Natural killer cell treated with Interleukin-12 subunit alpha and Interleukin-12 subunit beta and Interleukin-15 and Interleukin-18, amount 100 ng/mL, for 72 hours (primary cell): ENCODE data around the gene BCAM. TPM values are rescaled to one million over a fixed set of nuclear protein-coding genes. Genes with fewer than 3 reads are reported as not detected.
"Not testable (repeated sequence)": the region's sequence is repeated elsewhere in the genome, so short reads cannot be mapped to it uniquely, and the experiment has no call there.

Experiments
- ATAC-seq, 2 donors: fragments of 150-1000 bp; cut with Tn5 transposase in 1 of 2; sonication (Bioruptor Pico), chemical (Tn5 transposase) in 1 of 2; 2 replicates each; pipeline ENCODE4 v1.10.0; 2021
- DNase-seq: peaks from one replicate; pipeline ENCODE4 v3.0.0; 2022; ENCODE audit warnings: low spot score
- H3K27ac Mint-ChIP-seq, 2 donors: 1 replicate in 1 of 2; 2 replicates in 1 of 2; pipeline ENCODE4 v1.8.0; 2022; ENCODE audit warnings: mixed read lengths in 2 of 2, mild to moderate bottlenecking in 1 of 2, moderate library complexity in 1 of 2
- H3K27me3 Mint-ChIP-seq, 2 donors: 1 replicate in 1 of 2; 2 replicates in 1 of 2; pipeline ENCODE4 v1.8.0; 2022; ENCODE audit warnings: mixed read lengths in 2 of 2
- H3K36me3 Mint-ChIP-seq: one replicate; pipeline ENCODE4 v1.8.0; 2022; ENCODE audit warnings: mixed read lengths
- H3K4me1 Mint-ChIP-seq, 2 donors: 1 replicate in 1 of 2; 2 replicates in 1 of 2; pipeline ENCODE4 v1.8.0; 2022; ENCODE audit warnings: low read depth in 2 of 2, mixed read lengths in 2 of 2, mild to moderate bottlenecking in 1 of 2
- H3K4me3 Mint-ChIP-seq: one replicate; pipeline ENCODE4 v1.8.0; 2022; ENCODE audit warnings: mixed read lengths
- H3K9me3 Mint-ChIP-seq: 2 replicates; pipeline ENCODE4 v1.8.0; 2022; ENCODE audit warnings: mixed read lengths
- total RNA-seq, 2 donors: library from RNA; stranded (reverse); gene quantifications; one replicate each; pipeline ENCODE4 v1.2.3, GENCODE V29; 2022

The BCAM gene
- total RNA-seq, 2 donors from 2014 or later: not detected

DNA sequence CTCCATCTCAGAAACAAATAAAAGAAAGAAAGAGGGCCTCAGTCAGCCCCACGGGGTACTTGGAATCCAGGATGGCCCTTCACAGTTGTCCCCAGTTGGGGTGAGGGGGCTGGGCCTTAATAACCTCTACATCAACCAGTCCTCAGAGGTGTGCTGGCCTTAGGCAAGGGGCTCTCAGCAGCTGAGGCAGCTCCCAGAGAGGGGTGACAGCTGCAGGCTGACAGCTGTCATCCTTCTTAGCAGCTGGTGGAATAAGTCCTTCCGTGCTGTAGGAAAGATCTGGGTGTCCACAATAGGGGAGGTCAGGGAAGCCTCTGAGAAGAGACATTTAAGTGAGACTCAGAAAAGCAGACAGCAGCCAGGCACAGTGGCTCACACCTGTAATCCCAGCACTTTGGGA, 7.4 kb downstream of the BCAM start:
- H3K27me3 Mint-ChIP-seq: no peaks in the 10 kb centered on the region
- H3K4me3 Mint-ChIP-seq: no peak overlapping the region
- no peaks in the 10 kb centered on the region for H3K9me3 Mint-ChIP-seq
- ATAC-seq (no peak), DNase-seq (no peak)
- no peaks in the 10 kb centered on the region for H3K36me3 Mint-ChIP-seq
- H3K4me1 Mint-ChIP-seq: no peaks in the 10 kb centered on the region
- H3K27ac Mint-ChIP-seq: no peak overlapping the region

DNA sequence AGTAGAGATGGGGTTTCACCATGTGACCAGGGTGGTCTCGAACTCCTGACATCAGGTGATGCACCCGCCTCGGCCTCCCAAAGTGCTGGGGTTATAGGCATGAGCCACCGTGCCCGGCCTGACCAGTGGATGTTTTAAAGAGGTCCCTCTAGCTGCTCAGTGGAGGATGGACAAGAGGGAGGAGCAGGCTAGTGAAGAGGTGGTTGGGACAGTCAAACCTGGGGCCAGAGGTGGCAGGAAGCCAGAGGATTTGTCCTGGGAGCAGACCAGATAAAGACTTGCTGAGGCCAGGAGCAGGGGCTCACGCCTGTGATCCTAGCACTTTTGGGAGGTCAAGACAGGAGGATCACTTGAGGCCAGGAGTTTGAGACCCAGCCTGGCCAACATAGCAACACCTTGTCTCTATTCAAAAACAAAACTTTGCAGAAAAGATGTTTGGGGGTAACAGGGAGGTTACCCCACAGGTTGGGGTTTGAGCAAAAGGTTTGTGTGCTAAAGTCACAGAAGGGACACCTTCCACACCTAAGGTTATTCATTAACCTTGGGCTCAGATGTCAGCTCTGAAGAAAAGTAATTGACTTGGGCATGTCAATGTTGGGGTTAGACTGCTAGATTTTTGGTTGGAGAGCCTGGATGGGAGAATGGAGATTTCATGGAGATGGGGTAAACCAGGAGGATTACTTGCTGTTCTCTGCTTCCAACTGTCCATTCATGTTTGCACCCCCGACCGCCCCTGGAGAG, 9.0 kb downstream of the BCAM start:
- no peak for ATAC-seq
- H3K4me1 Mint-ChIP-seq: no peaks in the 10 kb centered on the region
- no peak for DNase-seq
- H3K27ac Mint-ChIP-seq: no peak overlapping the region
- H3K27me3 Mint-ChIP-seq: no peaks in the 10 kb centered on the region
- no peak overlapping the region for H3K4me3 Mint-ChIP-seq
- H3K36me3 Mint-ChIP-seq: no peaks in the 10 kb centered on the region
- H3K9me3 Mint-ChIP-seq: no peaks in the 10 kb centered on the region

DNA sequence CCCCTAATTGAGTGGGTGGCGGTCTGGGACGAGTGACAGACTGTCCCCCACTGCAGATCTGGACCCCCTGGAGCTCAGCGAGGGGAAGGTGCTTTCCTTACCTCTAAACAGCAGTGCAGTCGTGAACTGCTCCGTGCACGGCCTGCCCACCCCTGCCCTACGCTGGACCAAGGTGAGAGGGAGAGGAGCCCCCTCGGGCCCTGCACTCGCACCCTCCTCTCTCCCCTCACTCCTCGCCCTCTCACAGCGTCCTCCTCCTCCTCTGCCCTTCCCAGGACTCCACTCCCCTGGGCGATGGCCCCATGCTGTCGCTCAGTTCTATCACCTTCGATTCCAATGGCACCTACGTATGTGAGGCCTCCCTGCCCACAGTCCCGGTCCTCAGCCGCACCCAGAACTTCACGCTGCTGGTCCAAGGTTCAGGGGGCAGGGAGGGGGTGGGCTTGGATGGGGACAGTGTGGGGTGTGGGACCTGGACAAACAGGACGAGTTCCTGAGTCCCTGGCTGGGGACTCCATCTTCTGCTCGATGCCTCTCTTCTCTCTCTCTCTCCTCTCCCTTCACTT, 9.6 kb downstream of the BCAM start:
- H3K9me3 Mint-ChIP-seq: no peaks in the 10 kb centered on the region
- no peaks in the 10 kb centered on the region for H3K27me3 Mint-ChIP-seq
- no peak overlapping the region for H3K4me3 Mint-ChIP-seq
- no peak overlapping the region for H3K27ac Mint-ChIP-seq
- H3K4me1 Mint-ChIP-seq: no peaks in the 10 kb centered on the region
- DNase-seq: no peak
- no peaks in the 10 kb centered on the region for H3K36me3 Mint-ChIP-seq
- no peak for ATAC-seq

GRCh38 chr19:44819246-44819832, 10.4 kb downstream of the BCAM start:
- ATAC-seq (no peak), DNase-seq (no peak)
- H3K4me1 Mint-ChIP-seq: no peaks in the 10 kb centered on the region
- H3K27me3 Mint-ChIP-seq: no peaks in the 10 kb centered on the region
- H3K27ac Mint-ChIP-seq: no peak overlapping the region
- no peaks in the 10 kb centered on the region for H3K9me3 Mint-ChIP-seq
- no peaks in the 10 kb centered on the region for H3K36me3 Mint-ChIP-seq
- no peak overlapping the region for H3K4me3 Mint-ChIP-seq

DNA sequence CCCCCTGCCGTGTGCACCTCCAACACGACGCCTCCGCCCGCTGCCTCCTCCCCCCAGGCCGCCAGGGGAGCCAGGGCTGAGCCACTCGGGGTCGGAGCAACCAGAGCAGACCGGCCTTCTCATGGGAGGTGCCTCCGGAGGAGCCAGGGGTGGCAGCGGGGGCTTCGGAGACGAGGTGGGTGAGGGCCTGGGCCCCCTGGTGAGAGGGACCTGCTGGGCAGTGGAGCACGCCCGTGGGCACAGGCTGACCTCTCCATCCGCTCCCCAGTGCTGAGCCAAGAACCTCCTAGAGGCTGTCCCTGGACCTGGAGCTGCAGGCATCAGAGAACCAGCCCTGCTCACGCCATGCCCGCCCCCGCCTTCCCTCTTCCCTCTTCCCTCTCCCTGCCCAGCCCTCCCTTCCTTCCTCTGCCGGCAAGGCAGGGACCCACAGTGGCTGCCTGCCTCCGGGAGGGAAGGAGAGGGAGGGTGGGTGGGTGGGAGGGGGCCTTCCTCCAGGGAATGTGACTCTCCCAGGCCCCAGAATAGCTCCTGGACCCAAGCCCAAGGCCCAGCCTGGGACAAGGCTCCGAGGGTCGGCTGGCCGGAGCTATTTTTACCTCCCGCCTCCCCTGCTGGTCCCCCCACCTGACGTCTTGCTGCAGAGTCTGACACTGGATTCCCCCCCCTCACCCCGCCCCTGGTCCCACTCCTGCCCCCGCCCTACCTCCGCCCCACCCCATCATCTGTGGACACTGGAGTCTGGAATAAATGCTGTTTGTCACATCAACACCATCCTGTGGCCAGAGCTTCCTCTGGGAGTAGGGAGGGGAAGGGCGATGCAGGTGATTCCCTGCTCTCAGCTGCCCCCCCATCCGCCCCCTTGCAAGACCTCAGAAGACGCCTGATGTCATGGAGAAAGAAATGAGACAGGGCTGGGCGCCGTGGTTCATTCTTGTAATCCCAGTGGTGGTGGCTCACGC, 12.0 kb downstream of the BCAM start:
- Mint-ChIP-seq H3K27ac (no peak overlapping the region), H3K36me3 (no peaks in the 10 kb centered on the region), H3K4me3 (no peak overlapping the region), H3K4me1 (no peaks in the 10 kb centered on the region), H3K27me3 (no peaks in the 10 kb centered on the region), H3K9me3 (no peaks in the 10 kb centered on the region)
- DNase-seq (no peak), ATAC-seq (no peak)

DNA sequence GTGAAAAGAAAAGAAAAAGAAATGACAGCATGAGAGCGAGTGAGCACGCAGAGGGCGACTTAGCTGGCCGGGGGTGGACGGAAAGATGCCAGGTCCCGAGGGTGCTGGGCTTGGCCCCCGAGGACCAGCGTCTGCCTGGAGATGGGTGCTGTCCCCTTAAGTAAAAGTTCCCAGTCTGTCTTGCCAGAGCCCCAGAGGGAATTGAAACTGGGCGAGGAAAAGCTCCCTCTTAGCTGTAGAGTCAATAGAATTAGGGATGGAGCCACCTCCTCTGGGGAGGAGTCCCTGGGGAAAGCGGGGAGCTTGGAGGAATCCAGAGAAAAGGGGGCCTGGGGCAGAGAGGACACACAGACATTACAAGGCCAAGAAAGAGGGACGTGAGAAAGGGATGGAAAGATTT, 13.3 kb downstream of the BCAM start:
- Mint-ChIP-seq H3K27me3 (peaks cover 2 to 4% of the 10 kb centered on the region in 2 donors), H3K4me3 (no peak overlapping the region), H3K4me1 (no peaks in the 10 kb centered on the region), H3K9me3 (no peaks in the 10 kb centered on the region), H3K36me3 (no peaks in the 10 kb centered on the region), H3K27ac (no peak overlapping the region)
- DNase-seq (no peak), ATAC-seq (no peak)

DNA sequence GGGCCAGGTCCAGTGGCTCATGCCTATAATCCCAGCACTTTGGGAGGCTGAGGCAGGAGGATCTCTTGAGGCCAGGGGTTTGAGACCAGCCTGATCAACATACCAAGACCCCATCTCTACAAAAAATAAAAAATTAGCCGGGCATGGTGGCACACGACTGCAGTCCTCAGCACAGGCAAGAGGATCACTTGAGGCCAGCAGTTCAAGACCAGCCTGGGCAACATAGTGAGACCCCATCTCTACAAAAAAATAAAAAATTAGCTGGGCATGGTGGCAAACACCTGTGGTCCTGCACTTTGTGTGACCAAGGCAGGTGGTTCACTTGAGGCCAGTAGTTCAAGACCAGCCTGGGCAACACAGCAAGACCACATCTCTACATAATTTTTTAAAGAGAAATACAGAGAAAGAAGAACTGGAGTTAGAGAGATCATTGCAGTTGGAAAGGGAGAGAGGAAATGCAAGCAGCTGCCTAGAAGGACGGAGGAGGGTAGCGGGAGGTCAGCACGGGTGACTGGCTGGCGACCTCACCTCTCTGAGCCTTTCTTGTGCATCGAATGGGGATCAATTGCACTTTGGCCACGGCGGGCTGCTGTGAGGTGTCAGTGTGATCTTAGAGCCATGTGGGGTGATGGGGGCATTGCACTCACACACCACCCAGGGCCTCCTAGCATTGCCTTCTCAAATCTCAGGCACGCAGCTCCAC, 13.9 kb downstream of the BCAM start:
- H3K4me1 Mint-ChIP-seq: no peaks in the 10 kb centered on the region
- no peak for ATAC-seq
- no peak for DNase-seq
- no peak overlapping the region for H3K27ac Mint-ChIP-seq
- peaks cover 4 to 7% of the 10 kb centered on the region in 2 donors for H3K27me3 Mint-ChIP-seq
- no peaks in the 10 kb centered on the region for H3K9me3 Mint-ChIP-seq
- no peak overlapping the region for H3K4me3 Mint-ChIP-seq
- H3K36me3 Mint-ChIP-seq: no peaks in the 10 kb centered on the region

GRCh38 chr19:44823373-44823698, 14.4 kb downstream of the BCAM start:
- no peak for DNase-seq
- ATAC-seq: no peak
- Mint-ChIP-seq H3K9me3 (no peaks in the 10 kb centered on the region), H3K27me3 (peaks cover 4 to 7% of the 10 kb centered on the region in 2 donors), H3K27ac (no peak overlapping the region), H3K4me1 (no peaks in the 10 kb centered on the region), H3K36me3 (no peaks in the 10 kb centered on the region), H3K4me3 (no peak overlapping the region)

- no peaks in the 10 kb centered on the region for H3K9me3 Mint-ChIP-seq
- DNase-seq (no peak), ATAC-seq (no peak)
- no peak overlapping the region for H3K27ac Mint-ChIP-seq
- peaks cover 4 to 7% of the 10 kb centered on the region in 2 donors for H3K27me3 Mint-ChIP-seq
- no peaks in the 10 kb centered on the region for H3K4me1 Mint-ChIP-seq
- no peak overlapping the region for H3K4me3 Mint-ChIP-seq
- H3K36me3 Mint-ChIP-seq: no peaks in the 10 kb centered on the region
These were observed 15.9 kb downstream of the BCAM start for GRCh38 chr19:44824761-44825160.

- not testable (repeated sequence) for DNase-seq, H3K27ac Mint-ChIP-seq, H3K4me1 Mint-ChIP-seq, ATAC-seq, H3K27me3 Mint-ChIP-seq, H3K9me3 Mint-ChIP-seq, H3K4me3 Mint-ChIP-seq, H3K36me3 Mint-ChIP-seq
These were observed 24.0 kb downstream of the BCAM start for GRCh38 chr19:44832875-44833274.

GRCh38 chr19:44834399-44834798, 25.5 kb downstream of the BCAM start:
- not testable (repeated sequence) for DNase-seq, H3K4me3 Mint-ChIP-seq, H3K9me3 Mint-ChIP-seq, H3K4me1 Mint-ChIP-seq, H3K27ac Mint-ChIP-seq, H3K27me3 Mint-ChIP-seq, ATAC-seq, H3K36me3 Mint-ChIP-seq

GRCh38 chr19:44839276-44839675, 30.4 kb downstream of the BCAM start:
- DNase-seq: no peak
- no peaks in the 10 kb centered on the region for H3K9me3 Mint-ChIP-seq
- no peaks in the 10 kb centered on the region for H3K27me3 Mint-ChIP-seq
- no peaks in the 10 kb centered on the region for H3K36me3 Mint-ChIP-seq
- H3K4me1 Mint-ChIP-seq: no peaks in the 10 kb centered on the region
- no peak for ATAC-seq
- no peak overlapping the region for H3K27ac Mint-ChIP-seq
- no peak overlapping the region for H3K4me3 Mint-ChIP-seq

GRCh38 chr19:44840811-44841210, 31.9 kb downstream of the BCAM start:
- DNase-seq (no peak), ATAC-seq (no peak)
- no peak overlapping the region for H3K27ac Mint-ChIP-seq
- H3K4me1 Mint-ChIP-seq: peaks cover 9 to 13% of the 10 kb centered on the region in 2 donors
- H3K27me3 Mint-ChIP-seq: peaks cover 0 to 12% of the 10 kb centered on the region in 2 donors
- H3K36me3 Mint-ChIP-seq: no peaks in the 10 kb centered on the region
- H3K4me3 Mint-ChIP-seq: no peak overlapping the region
- no peaks in the 10 kb centered on the region for H3K9me3 Mint-ChIP-seq
